Measurements from ENCODE around the gene XPO4.

- no peak for TF ChIP-seq CTCF (IDR thresholded peaks at IDR 0.05; ENCODE audit: control extremely low read depth in 1 of 3, insufficient read depth in 1 of 3, low read depth in 1 of 3, low read length in 3 of 3)
- no peak for TF ChIP-seq SIN3A (conservative IDR thresholded peaks at IDR 0.05 in 1 of 2, IDR thresholded peaks at IDR 0.05 in 1 of 2; ENCODE audit: low read depth in 1 of 2, low read length in 2 of 2)
- peak; percentile 50; the same call in 1 of the 2 replicates for TF ChIP-seq RBBP5 (IDR thresholded peaks at IDR 0.05; ENCODE audit: borderline replicate concordance, low read depth, low read length)
- no peak for TF ChIP-seq GABPA (IDR thresholded peaks at IDR 0.05; ENCODE audit: borderline replicate concordance, insufficient read depth, low read length)
- peak; percentile 93 for TF ChIP-seq POLR2AphosphoS5 (IDR thresholded peaks at IDR 0.05; ENCODE audit: low read depth, low read length)
- no peak; the same call in 1 of the 2 replicates for TF ChIP-seq CHD1 (IDR thresholded peaks at IDR 0.05; ENCODE audit: low read depth, low read length)
- peak; percentile 82 to 87 for TF ChIP-seq POLR2A (IDR thresholded peaks at IDR 0.05; ENCODE audit: control extremely low read depth in 1 of 2, low read depth in 2 of 2, low read length in 2 of 2)
- TF ChIP-seq EZH2 (IDR thresholded peaks at IDR 0.05; ENCODE audit: low read depth, low read length, severe bottlenecking) = no peak
- peak; percentile 62 for TF ChIP-seq TAF1 (IDR thresholded peaks at IDR 0.05; ENCODE audit: low read depth, low read length)
- no peak for TF ChIP-seq YY1 (IDR thresholded peaks at IDR 0.05; ENCODE audit: low read depth, low read length)
- no peak for TF ChIP-seq TEAD4 (IDR thresholded peaks at IDR 0.05; ENCODE audit: low read depth, low read length)
- TF ChIP-seq SP1 (IDR thresholded peaks at IDR 0.05; ENCODE audit: low read depth, low read length) = no peak
Measured at GRCh38 chr13:20773194-20774080, 129.1 kb downstream of the XPO4 start, which contains the start of gene EEF1AKMT1.
